IMR-90 (cell line): ENCODE results near the gene CYSTM1. TPM values are rescaled to one million over a fixed set of nuclear protein-coding genes. Genes with fewer than 3 reads are reported as not detected.

ENCODE experiments used
- ATAC-seq: fragments of 200-7000 bp; cut with Tn5 transposase; 2 replicates; pipeline ENCODE4 v1.9.1; 2020; ENCODE audit warnings: low read depth, mild to moderate bottlenecking, moderate library complexity
- BruUV-seq: library from RNA; stranded (reverse); fragments of 400-500 nt; replicated peaks from 2 replicates; lab custom pipeline; 2021; lab: Mats Ljungman, UMichigan
- CTCF ChIA-PET: fragments of 300-600 bp; formaldehyde crosslinking; extraction: SDS; loops from one replicate; lab custom pipeline; 2021; ENCODE audit warnings: antibody characterized with exemption; lab: Yijun Ruan, JAX
- POLR2A ChIA-PET: fragments of 300-600 bp; sonication (Branson Sonifier 250); formaldehyde crosslinking; loops from one replicate; lab custom pipeline; 2022; ENCODE audit warnings: antibody characterized with exemption; ENCODE audit not compliant: unreplicated experiment; lab: Charles Lee
- DNase-seq: peaks from one replicate; pipeline ENCODE4 v3.0.0; 2013
- H2AFZ ChIP-seq: replicated peaks from 2 replicates; pipeline ENCODE3; 2013; ENCODE audit warnings: low read length, mild to moderate bottlenecking; ENCODE audit not compliant: poor library complexity
- H2AK5ac ChIP-seq: 2 replicates; pipeline ENCODE4 v1.6.1; 2013; ENCODE audit warnings: low read depth, low read length, inconsistent platforms
- H2AK9ac ChIP-seq: replicated peaks from 2 replicates; pipeline ENCODE3; 2013; ENCODE audit warnings: mild to moderate bottlenecking, low read depth, low read length, moderate library complexity; ENCODE audit not compliant: poor library complexity
- H2BK120ac ChIP-seq: 2 replicates; pipeline ENCODE4 v1.6.1; 2013; ENCODE audit warnings: low read depth, low read length, inconsistent platforms
- H2BK15ac ChIP-seq: 3 replicates; pipeline ENCODE4 v1.6.1; 2013; ENCODE audit warnings: low read depth, low read length, inconsistent platforms
- H2BK20ac ChIP-seq: 2 replicates; pipeline ENCODE4 v1.6.1; 2013; ENCODE audit warnings: low read depth, mild to moderate bottlenecking, inconsistent platforms, low read length, moderate library complexity
- H2BK5ac ChIP-seq: 2 replicates; pipeline ENCODE4 v1.6.1; 2013; ENCODE audit warnings: mild to moderate bottlenecking, low read depth, low read length, inconsistent platforms; ENCODE audit not compliant: poor library complexity, severe bottlenecking
- H3K14ac ChIP-seq: replicated peaks from 2 replicates; pipeline ENCODE4 v1.6.1; 2013; ENCODE audit warnings: low read depth, low read length, inconsistent platforms
- H3K18ac ChIP-seq: 2 replicates; pipeline ENCODE4 v1.6.1; 2013; ENCODE audit warnings: low read depth, low read length, control low read depth
- H3K23ac ChIP-seq: 2 replicates; pipeline ENCODE4 v1.6.1; 2013; ENCODE audit warnings: low read depth, low read length, inconsistent platforms
- H3K27ac ChIP-seq: 2 replicates; pipeline ENCODE4 v1.5.1; 2013; ENCODE audit warnings: mild to moderate bottlenecking, control low read depth, low read length; ENCODE audit not compliant: insufficient read depth
- H3K27me3 ChIP-seq: 2 replicates; pipeline ENCODE4 v1.6.1; 2013; ENCODE audit warnings: low read length; ENCODE audit not compliant: control insufficient read depth, insufficient read depth
- H3K36me3 ChIP-seq: 2 replicates; pipeline ENCODE4 v1.6.1; 2013; ENCODE audit warnings: low read length, mixed read lengths; ENCODE audit not compliant: control insufficient read depth, insufficient read depth
- H3K4ac ChIP-seq: 2 replicates; pipeline ENCODE4 v1.6.1; 2013; ENCODE audit warnings: low read depth, low read length, inconsistent platforms
- H3K4me1 ChIP-seq: 2 replicates; pipeline ENCODE4 v1.6.1; 2013; ENCODE audit warnings: low read length, mixed read lengths; ENCODE audit not compliant: control insufficient read depth, insufficient read depth
- H3K4me2 ChIP-seq: 2 replicates; pipeline ENCODE4 v1.6.1; 2013; ENCODE audit warnings: low read depth, mild to moderate bottlenecking, control low read depth, low read length, moderate library complexity
- H3K4me3 ChIP-seq: 2 replicates; pipeline ENCODE4 v1.5.1; 2013; ENCODE audit warnings: low read depth, mild to moderate bottlenecking, control low read depth, low read length, moderate library complexity; ENCODE audit not compliant: insufficient read depth
- H3K56ac ChIP-seq: 2 replicates; pipeline ENCODE4 v1.6.1; 2013; ENCODE audit warnings: low read length, inconsistent platforms; ENCODE audit not compliant: insufficient read depth; ENCODE audit errors: extremely low read depth
- H3K79me1 ChIP-seq, 2 experiments: 2 replicates each; pipeline ENCODE4 v1.6.1; 2013; ENCODE audit warnings: low read length in 2 of 2, inconsistent platforms in 1 of 2, low read depth in 1 of 2
- H3K9ac ChIP-seq: 2 replicates; pipeline ENCODE4 v1.6.1; 2013; ENCODE audit warnings: low read depth, low read length, control low read depth
- H3K9me1 ChIP-seq: 2 replicates; pipeline ENCODE4 v1.6.1; 2013; ENCODE audit warnings: low read length, inconsistent platforms; ENCODE audit not compliant: insufficient read depth
- H3K9me3 ChIP-seq: 2 replicates; pipeline ENCODE4 v1.6.1; 2013; ENCODE audit warnings: low read length; ENCODE audit not compliant: control insufficient read depth, insufficient read depth
- H4K20me1 ChIP-seq: 2 replicates; pipeline ENCODE4 v1.6.1; 2013; ENCODE audit warnings: low read length, inconsistent platforms; ENCODE audit not compliant: insufficient read depth
- H4K5ac ChIP-seq: 2 replicates; pipeline ENCODE4 v1.6.1; 2013; ENCODE audit warnings: mild to moderate bottlenecking, low read depth, low read length, control low read depth
- H4K8ac ChIP-seq, 2 experiments: 2 replicates each; pipeline ENCODE4 v1.6.1; 2013; ENCODE audit warnings: low read depth in 2 of 2, low read length in 2 of 2, control low read depth in 1 of 2, inconsistent platforms in 1 of 2
- H4K91ac ChIP-seq: 2 replicates; pipeline ENCODE4 v1.6.1; 2013; ENCODE audit warnings: low read depth, low read length, inconsistent platforms; ENCODE audit not compliant: insufficient read depth
- BHLHE40 ChIP-seq: fragments of 150-350 bp; IDR thresholded peaks from 2 replicates; pipeline ENCODE4 v1.6.1; 2016; ENCODE audit warnings: mild to moderate bottlenecking, low read depth, low read length
- CEBPB ChIP-seq: IDR thresholded peaks from 2 replicates; pipeline ENCODE4 v1.6.1; 2012; ENCODE audit warnings: low read depth, low read length, improper control_type of control experiment
- CHD1 ChIP-seq: IDR thresholded peaks from 2 replicates; pipeline ENCODE4 v1.6.1; 2012; ENCODE audit warnings: low read depth, low read length, improper control_type of control experiment
- FOS ChIP-seq: fragments of 150-350 bp; IDR thresholded peaks from 2 replicates; pipeline ENCODE4 v1.6.1; 2016; ENCODE audit warnings: low read depth, low read length
- MAFK ChIP-seq: IDR thresholded peaks from 2 replicates; pipeline ENCODE4 v1.6.1; 2012; ENCODE audit warnings: low read depth, low read length, improper control_type of control experiment
- MXI1 ChIP-seq: IDR thresholded peaks from 2 replicates; pipeline ENCODE4 v1.6.1; 2012; ENCODE audit warnings: low read depth, mild to moderate bottlenecking, low read length, moderate library complexity, borderline replicate concordance
- NFE2L2 ChIP-seq: fragments of 150-350 bp; IDR thresholded peaks from 2 replicates; pipeline ENCODE4 v1.6.1; 2016; ENCODE audit warnings: low read depth, mild to moderate bottlenecking, low read length
- POLR2A ChIP-seq: IDR thresholded peaks from 2 replicates; pipeline ENCODE4 v1.6.1; 2012; ENCODE audit warnings: mild to moderate bottlenecking, low read depth, low read length
- RAD21 ChIP-seq: IDR thresholded peaks from 2 replicates; pipeline ENCODE4 v1.6.1; 2012; ENCODE audit warnings: low read length, improper control_type of control experiment
- RCOR1 ChIP-seq: IDR thresholded peaks from 2 replicates; pipeline ENCODE4 v1.6.1; 2012; ENCODE audit warnings: mild to moderate bottlenecking, low read length, improper control_type of control experiment; ENCODE audit not compliant: insufficient replicate concordance
- SMC3 ChIP-seq: fragments of 150-350 bp; IDR thresholded peaks from 2 replicates; pipeline ENCODE4 v1.6.1; 2016; ENCODE audit warnings: low read depth, mild to moderate bottlenecking, antibody characterized with exemption, low read length, moderate library complexity
- WGBS, 2 experiments: methylation state at CpG; one replicate each; pipeline versions ENCODE4 v1.1.5 to v1.1.7; 2013; ENCODE audit warnings: missing lambda C conversion rate in 2 of 2; ENCODE audit not compliant: insufficient read length in 1 of 2; ENCODE audit errors: extremely low coverage in 2 of 2; 5-methylcytosine and 5-hydroxymethylcytosine counted together
- dilution Hi-C: fragments of 300-500 bp; cut with HindIII; formaldehyde crosslinking; loops from one replicate; pipeline ENCODE4 v1.14.3; 2018; ENCODE audit warnings: low sequenced_read_pairs; ENCODE audit not compliant: unreplicated experiment
- in situ Hi-C: fragments of 300-500 bp; cut with MboI; formaldehyde crosslinking; loops from 3 replicates; pipeline ENCODE4 v1.14.3; 2019; ENCODE audit warnings: low sequenced_read_pairs, inconsistent platforms, mixed read lengths
- intact Hi-C: fragments of 100-400 bp; cut with micrococcal nuclease; formaldehyde crosslinking; loops from 2 replicates; pipeline ENCODE4 v1.10.0; 2022
- polyA plus RNA-seq, 3 experiments: library from polyadenylated mRNA; depleted of rRNA; stranded (reverse); fragments of >200 nt; gene quantifications; 2 replicates each; pipeline ENCODE4 v1.2.3, GENCODE V29; 2012; ENCODE audit warnings: low replicate concordance in 1 of 3
- total RNA-seq: library from RNA; depleted of rRNA; stranded (reverse); fragments of >200 nt; gene quantifications from 2 replicates; pipeline ENCODE4 v1.2.3, GENCODE V29; 2012
- TF ChIP-seq, protein P1 (sequence below): fragments of 150-350 bp; IDR thresholded peaks from 2 replicates; pipeline ENCODE4 v1.6.1; 2016; ENCODE audit warnings: low read depth, mild to moderate bottlenecking, low read length, moderate library complexity, borderline replicate concordance
- TF ChIP-seq, protein P2 (sequence below): conservative IDR thresholded peaks from 2 replicates; pipeline ENCODE4 v1.5.1; 2012; ENCODE audit warnings: mild to moderate bottlenecking, low read depth, low read length, improper control_type of control experiment
- TF ChIP-seq, protein P3 (sequence below): fragments of 150-350 bp; IDR thresholded peaks from 2 replicates; pipeline ENCODE4 v1.6.1; 2017; ENCODE audit warnings: mild to moderate bottlenecking, antibody characterized with exemption, low read length, low read depth

CYSTM1 gene
- total and polyA plus RNA-seq, 2 of the 4 experiments (the other 2 are of a cell fraction): 7.3 to 15.0 TPM

DNA sequence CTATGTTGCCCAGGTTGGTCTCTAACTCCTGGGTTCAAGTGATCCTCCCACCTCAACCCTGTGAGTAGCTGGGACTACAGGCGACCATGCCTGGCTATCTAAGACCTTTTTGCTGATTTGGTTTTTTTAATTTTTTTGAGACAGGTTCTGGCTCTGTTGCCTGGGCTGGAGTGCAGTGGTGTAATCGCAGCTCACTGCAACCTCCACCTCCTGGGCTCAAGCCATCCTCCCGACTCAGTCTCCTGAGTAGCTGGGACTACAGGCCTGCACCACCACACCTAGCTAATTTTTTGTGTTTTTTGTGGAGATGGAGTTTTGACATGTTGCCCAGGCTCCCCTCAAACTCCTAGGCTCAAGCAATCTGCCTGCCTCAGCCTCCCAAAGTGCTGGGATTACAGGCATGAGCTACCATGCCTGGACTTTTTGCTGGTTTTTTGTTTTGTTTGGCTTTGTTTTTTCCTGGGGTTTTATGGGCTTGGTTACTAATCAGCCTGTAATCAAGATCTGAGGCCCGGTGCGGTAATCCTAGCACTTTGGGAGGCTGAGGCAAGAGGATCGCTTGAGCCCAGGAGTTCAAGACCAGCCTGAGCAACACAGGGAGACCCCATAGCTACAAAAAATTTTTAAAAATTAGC, 3.6 kb downstream of the CYSTM1 start:
- Histone ChIP-seq H3K9me1 (peaks cover 4% of the 10 kb centered on the region; the same call in 1 of the 2 replicates), H3K14ac (no peak overlapping the region), H3K4me1 (peaks cover 12% of the 10 kb centered on the region), H2AK5ac (no peak overlapping the region), H3K9ac (no peak overlapping the region), H3K79me1 (peaks cover 0 to 15% of the 10 kb centered on the region in 2 experiments; a peak in 2 of 4 replicates), H3K23ac (no peak overlapping the region), H3K4me2 (no peak overlapping the region), H4K91ac (no peak overlapping the region), H3K4ac (no peak overlapping the region), H3K9me3 (no peaks in the 10 kb centered on the region), H4K5ac (no peak overlapping the region), H3K36me3 (no peaks in the 10 kb centered on the region), H4K8ac (no peak overlapping the region), H2AK9ac (no peak overlapping the region), H2BK5ac (no peak overlapping the region), H3K18ac (no peak overlapping the region), H3K56ac (no peak overlapping the region), H2AFZ (no peak overlapping the region), H2BK15ac (no peak overlapping the region), H3K27me3 (no peaks in the 10 kb centered on the region), H2BK20ac (no peak overlapping the region), H3K27ac (no peak overlapping the region), H4K20me1 (no peaks in the 10 kb centered on the region), H2BK120ac (no peak overlapping the region), H3K4me3 (no peak overlapping the region)
- ChIA-PET POLR2A (no interaction called here), CTCF (interaction anchor here (0.7 kb wide), 1 partner anchor 1413 kb away, joined by 3 read pairs; no protein-coding TSS in a partner anchor)
- no peak for DNase-seq
- 67% methylated on average over 3 of the region's 6 CpGs; no CpG with 5 or more reads in 1 of the 2 experiments for WGBS, 2 experiments
- BruUV-seq: no TSS peak
- ATAC-seq: no peak
- dilution Hi-C loops: no loop called here
- TF ChIP-seq, protein P1, sequence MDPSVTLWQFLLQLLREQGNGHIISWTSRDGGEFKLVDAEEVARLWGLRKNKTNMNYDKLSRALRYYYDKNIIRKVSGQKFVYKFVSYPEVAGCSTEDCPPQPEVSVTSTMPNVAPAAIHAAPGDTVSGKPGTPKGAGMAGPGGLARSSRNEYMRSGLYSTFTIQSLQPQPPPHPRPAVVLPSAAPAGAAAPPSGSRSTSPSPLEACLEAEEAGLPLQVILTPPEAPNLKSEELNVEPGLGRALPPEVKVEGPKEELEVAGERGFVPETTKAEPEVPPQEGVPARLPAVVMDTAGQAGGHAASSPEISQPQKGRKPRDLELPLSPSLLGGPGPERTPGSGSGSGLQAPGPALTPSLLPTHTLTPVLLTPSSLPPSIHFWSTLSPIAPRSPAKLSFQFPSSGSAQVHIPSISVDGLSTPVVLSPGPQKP: no peak
- no peak for TF ChIP-seq BHLHE40
- no peak for TF ChIP-seq MXI1
- TF ChIP-seq SMC3: no peak
- TF ChIP-seq, protein P2, sequence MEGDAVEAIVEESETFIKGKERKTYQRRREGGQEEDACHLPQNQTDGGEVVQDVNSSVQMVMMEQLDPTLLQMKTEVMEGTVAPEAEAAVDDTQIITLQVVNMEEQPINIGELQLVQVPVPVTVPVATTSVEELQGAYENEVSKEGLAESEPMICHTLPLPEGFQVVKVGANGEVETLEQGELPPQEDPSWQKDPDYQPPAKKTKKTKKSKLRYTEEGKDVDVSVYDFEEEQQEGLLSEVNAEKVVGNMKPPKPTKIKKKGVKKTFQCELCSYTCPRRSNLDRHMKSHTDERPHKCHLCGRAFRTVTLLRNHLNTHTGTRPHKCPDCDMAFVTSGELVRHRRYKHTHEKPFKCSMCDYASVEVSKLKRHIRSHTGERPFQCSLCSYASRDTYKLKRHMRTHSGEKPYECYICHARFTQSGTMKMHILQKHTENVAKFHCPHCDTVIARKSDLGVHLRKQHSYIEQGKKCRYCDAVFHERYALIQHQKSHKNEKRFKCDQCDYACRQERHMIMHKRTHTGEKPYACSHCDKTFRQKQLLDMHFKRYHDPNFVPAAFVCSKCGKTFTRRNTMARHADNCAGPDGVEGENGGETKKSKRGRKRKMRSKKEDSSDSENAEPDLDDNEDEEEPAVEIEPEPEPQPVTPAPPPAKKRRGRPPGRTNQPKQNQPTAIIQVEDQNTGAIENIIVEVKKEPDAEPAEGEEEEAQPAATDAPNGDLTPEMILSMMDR: no peak
- TF ChIP-seq MAFK: no peak
- TF ChIP-seq, protein P3, sequence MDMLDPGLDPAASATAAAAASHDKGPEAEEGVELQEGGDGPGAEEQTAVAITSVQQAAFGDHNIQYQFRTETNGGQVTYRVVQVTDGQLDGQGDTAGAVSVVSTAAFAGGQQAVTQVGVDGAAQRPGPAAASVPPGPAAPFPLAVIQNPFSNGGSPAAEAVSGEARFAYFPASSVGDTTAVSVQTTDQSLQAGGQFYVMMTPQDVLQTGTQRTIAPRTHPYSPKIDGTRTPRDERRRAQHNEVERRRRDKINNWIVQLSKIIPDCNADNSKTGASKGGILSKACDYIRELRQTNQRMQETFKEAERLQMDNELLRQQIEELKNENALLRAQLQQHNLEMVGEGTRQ: no peak
- TF ChIP-seq NFE2L2: no peak
- no peak for TF ChIP-seq FOS
- TF ChIP-seq RAD21: no peak
- TF ChIP-seq RCOR1: no peak
- TF ChIP-seq CHD1: no peak
- TF ChIP-seq POLR2A: no peak
- TF ChIP-seq CEBPB: no peak
- in situ Hi-C loops: no loop called here
- intact Hi-C loops: loop anchor here (5.0 kb wide), 1 partner anchor 64 kb away; no protein-coding TSS in a partner anchor
